Right hindlimb (tissue), 1 donor: ENCODE measurements around the gene FUT7.

Experiments
- DNase-seq: peaks from one replicate; pipeline ENCODE4 v3.0.0-alpha.2; 2018

The FUT7 gene

DNA sequence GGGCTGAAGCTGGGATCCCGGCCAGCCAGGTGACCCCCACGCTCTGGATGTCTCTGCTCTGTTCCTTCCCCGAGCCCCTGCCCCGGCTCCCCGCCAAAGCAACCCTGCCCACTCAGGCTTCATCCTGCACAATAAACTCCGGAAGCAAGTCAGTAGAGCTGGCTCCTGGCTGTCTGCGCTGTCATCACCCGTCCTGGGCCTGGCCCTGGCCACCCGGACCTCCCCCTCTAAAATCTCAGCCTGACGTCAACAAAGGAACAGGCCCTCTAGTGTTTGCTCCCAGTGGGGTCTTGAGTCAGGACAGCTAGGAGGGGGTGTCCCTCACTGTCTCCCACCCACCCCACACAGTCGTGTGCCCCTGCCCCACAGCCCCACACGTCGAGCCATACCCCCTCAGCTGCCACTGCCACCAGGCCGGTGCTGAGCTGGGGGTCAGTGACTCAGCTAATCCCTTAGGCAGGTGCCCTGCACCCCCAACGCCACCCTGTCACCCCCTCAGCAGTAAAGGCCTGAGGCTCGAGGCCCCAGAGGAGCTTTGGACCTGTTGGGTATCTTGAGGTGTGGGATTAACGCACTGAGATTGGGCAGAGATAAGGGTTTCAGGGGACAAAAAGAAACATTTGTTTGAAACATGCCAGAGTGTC, 50.2 kb downstream of the FUT7 start:
- no peak for DNase-seq

DNA sequence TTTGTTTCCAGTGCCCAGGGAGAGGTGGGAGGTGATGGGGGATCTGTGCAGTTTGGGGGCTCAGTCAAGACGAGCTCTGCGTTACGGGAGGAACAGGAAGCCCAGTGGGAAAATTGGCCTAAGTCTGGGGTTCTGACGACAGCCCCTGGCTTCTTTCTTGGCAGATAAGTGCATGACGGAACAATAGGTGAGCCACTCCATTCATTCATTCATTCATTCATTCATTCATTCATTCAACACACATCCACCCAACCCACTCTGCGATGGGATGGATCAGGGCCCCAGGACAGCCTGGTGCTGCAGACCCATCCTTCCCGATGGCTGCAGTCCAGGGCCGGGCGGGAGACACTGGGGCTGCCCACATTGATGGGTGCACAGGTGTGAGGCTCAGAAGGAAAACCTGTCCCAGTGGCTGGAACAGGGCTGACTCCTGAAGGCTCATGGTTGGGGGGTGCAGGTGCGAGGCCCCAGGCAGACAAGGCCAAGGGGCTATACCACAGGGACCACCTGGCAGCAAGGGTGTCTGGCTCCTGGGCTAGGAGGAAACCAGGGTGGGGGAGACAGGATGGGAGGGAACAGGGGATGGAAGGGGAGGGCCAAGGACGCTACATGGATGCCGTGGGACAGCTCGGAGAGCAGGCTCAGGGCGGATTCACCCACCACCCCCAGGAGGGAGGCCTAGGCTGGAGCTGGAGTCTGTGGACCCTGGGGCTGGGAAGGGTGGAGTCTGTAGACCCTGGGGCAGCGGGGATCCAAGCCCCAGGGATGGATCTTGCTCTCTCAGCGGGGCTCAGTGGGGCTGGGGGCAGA, 51.0 kb downstream of the FUT7 start:
- no peak for DNase-seq
